NK-92 treated with Interleukin-12 subunit alpha and Interleukin-12 subunit beta, amount 100 ng/mL, for 24 hours (cell line): ENCODE measurements around the gene AFMID.

Experiments used
- DNase-seq: peaks from one replicate; lab custom pipeline; 2025; lab: John Stamatoyannopoulos, UW

Gene AFMID

DNA sequence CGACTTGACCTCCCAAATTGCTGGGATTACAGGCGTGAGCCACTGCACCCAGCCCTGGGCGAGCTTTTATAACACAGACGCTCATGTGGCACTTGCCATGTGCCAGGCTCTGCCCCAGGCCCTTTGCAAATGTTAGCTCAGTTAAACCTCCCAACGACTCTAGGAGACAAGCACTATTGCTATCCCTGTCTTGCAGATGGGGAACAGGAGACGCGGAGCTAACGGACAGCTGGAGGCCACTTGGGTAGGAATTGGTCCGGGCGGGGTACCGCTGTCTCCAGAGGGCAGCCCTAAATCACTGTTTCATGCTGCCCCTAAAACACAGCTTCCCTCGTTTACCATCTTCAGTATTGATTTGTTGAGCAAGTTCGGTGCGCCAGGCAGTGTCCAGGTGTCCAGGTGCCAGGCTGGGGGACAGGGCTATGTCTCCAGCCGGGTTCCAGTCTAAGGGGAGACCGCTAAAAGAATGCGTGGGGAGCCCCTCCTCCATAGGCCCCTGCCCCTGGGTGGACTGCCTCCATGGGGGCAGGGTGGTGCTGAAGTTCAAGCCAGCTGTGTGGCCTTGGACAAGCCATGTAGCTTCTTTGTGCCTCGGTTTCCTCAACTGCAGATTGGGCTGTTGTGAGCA lies 68.0 kb downstream of the AFMID start:
- no peak for DNase-seq

DNA sequence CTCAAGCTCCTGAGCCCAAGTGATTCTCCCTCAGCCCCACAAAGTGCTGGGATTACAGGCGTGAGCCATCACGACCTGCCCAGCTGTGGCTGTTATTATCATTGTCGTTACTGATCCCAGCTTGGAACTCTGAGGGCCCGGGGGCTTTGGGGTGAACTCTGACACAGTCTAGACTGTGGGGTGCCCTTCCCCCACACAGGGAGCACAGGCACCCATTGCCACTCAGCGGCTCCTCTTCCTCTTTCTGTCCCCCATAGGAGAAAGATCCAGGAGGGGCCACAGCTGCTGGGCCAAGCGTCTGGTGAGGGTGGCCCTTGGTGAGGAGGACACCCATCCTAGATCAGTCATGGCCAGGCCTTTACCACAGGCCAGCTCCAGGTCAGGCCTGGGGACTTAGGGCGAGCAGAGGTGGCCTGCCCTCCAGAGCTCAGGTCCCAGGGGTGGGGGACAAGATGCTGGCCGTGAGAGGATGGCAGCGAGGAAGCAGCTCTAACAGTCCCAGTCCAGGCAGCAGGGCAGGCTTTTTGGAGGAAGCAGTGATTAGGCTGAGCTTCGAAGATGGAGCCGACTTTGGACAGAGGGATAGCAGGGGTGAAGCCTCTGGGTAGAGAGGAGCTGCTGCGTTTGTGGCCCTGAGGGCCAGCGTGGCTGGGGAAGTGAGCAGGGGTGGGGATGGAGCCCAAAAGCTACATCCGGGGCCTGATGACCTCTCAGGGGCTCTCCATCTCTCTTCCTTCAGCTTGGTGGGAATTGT lies 69.0 kb downstream of the AFMID start:
- no peak for DNase-seq

DNA sequence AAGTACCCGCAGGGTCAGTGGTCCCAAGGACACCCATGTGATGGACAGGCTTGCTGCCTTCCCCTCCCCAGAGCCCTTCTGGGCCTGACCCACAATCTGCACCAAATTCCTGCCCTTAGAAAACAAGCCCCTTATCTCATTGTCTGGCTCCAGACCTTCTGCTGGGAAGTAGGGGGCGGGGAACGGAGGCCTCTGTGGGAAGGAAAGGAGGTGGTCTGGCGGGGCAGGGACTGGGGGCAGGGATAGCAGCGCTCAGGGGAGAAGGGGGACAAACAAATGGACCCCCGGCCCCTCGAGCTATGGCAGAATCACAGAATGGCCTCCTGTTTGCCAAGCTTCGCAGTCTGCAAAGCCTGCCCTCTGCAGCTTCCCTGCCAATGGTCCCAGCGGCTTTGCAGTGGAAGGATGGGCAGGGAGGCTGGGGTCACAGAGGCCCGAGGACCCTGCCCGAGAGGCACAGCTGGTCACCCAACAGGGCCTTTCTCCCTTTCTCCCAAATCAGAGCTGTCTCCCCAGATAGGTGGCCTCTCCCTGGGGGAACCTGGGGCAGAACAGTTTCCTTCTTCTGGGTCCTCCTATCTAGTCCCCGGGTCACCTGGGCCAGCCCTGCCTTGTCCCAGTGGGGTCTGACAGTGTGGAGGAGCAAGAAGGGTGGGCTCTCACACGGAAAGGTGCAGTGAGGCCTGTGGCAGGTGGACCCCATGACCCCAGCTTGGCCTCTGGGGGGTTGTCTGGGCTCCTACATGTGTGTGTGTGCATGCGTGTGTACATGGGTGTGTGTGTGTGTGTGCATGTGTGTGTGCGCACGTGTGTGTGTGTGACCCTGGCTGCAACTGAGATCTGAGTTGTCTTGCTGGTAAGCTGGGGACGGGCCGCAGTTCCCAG lies 69.8 kb downstream of the AFMID start:
- DNase-seq: no peak
